HCT116 (cell line): ENCODE measurements around the gene RAI1. TPM values are rescaled to one million over a fixed set of nuclear protein-coding genes. Genes with fewer than 3 reads are reported as not detected.

Experiments used
- ATAC-seq: fragments of 200-7000 bp; cut with Tn5 transposase; 2 replicates; pipeline ENCODE4 v1.9.1; 2020; ENCODE audit warnings: mild to moderate bottlenecking, moderate library complexity
- BruUV-seq: library from RNA; stranded (reverse); fragments of 400-500 nt; replicated peaks from 2 replicates; lab custom pipeline; 2021; lab: Mats Ljungman, UMichigan
- CTCF ChIA-PET: fragments of 300-600 bp; sonication (Branson Sonifier 250); formaldehyde crosslinking; loops from one replicate; lab custom pipeline; 2021; ENCODE audit warnings: antibody characterized with exemption; lab: Charles Lee
- POLR2A ChIA-PET: fragments of 300-600, 350-600 bp; sonication (Branson Sonifier 250); formaldehyde crosslinking; loops from one replicate; lab custom pipeline; 2021; ENCODE audit warnings: antibody characterized with exemption; lab: Charles Lee
- RAD21 ChIA-PET, 2 experiments: fragments of 300-600 bp; sonication (Branson Sonifier 250); formaldehyde crosslinking; loops; one replicate each; lab custom pipeline; 2023; ENCODE audit warnings: low total read pairs in 2 of 2; ENCODE audit not compliant: uncharacterized antibody in 2 of 2, unreplicated experiment in 2 of 2, low non-redundant PET in 1 of 2; lab: Charles Lee
- DNase-seq: peaks from one replicate; pipeline ENCODE4 v3.0.0-alpha.2; 2010; ENCODE audit warnings: low read depth, low spot score
- H2AFZ ChIP-seq: fragments of 200-600 bp; shearing (Covaris generic), sonication (generic); 2 replicates; pipeline ENCODE4 v1.6.1; 2017; ENCODE audit warnings: low read depth, mixed run types, mixed read lengths, antibody characterized with exemption, low read length; ENCODE audit not compliant: poor library complexity, severe bottlenecking
- H3K27ac ChIP-seq: 2 replicates; pipeline ENCODE4 v1.5.1; 2012; ENCODE audit warnings: low read depth, low read length
- H3K27me3 ChIP-seq: fragments of 200-600 bp; sonication (generic); 2 replicates; pipeline ENCODE4 v1.6.1; 2016; ENCODE audit warnings: mixed run types, low read length, mixed read lengths; ENCODE audit not compliant: insufficient read depth
- H3K36me3 ChIP-seq, 2 experiments: fragments of 200-500 bp in 1 of 2; fragments of 200-600 bp in 1 of 2; sonication (Bioruptor generic) in 1 of 2; sonication (generic) in 1 of 2; 2 replicates each; pipeline versions ENCODE4 v1.5.1 to v1.6.1; 2014 to 2016; ENCODE audit warnings: low read length in 2 of 2, inconsistent platforms in 1 of 2, mixed read lengths in 1 of 2, mixed run types in 1 of 2; ENCODE audit not compliant: insufficient read depth in 2 of 2, control insufficient read depth in 1 of 2
- H3K4me1 ChIP-seq, 2 experiments: fragments of 200-600 bp in 1 of 2; sonication (generic) in 1 of 2; 2 replicates each; pipeline versions ENCODE4 v1.5.1 to v1.6.1; 2012 to 2017; ENCODE audit warnings: low read length in 2 of 2, inconsistent platforms in 1 of 2, mild to moderate bottlenecking in 1 of 2, mixed read lengths in 1 of 2, mixed run types in 1 of 2, moderate library complexity in 1 of 2; ENCODE audit not compliant: insufficient read depth in 2 of 2, control insufficient read depth in 1 of 2
- H3K4me2 ChIP-seq: fragments of 200-600 bp; sonication (generic); 2 replicates; pipeline ENCODE4 v1.6.1; 2017; ENCODE audit warnings: mixed run types, low read length, mixed read lengths
- H3K4me3 ChIP-seq, 2 experiments: fragments of 200-600 bp in 1 of 2; sonication (generic) in 1 of 2; replicated peaks in 1 of 2; 2 replicates each; pipeline ENCODE4 v1.5.1; 2011 to 2016; ENCODE audit warnings: low read length in 2 of 2, control low read depth in 1 of 2, low read depth in 1 of 2, mild to moderate bottlenecking in 1 of 2, mixed read lengths in 1 of 2, mixed run types in 1 of 2
- H3K79me2 ChIP-seq: fragments of 200-600 bp; sonication (generic); 2 replicates; pipeline ENCODE4 v1.6.1; 2017; ENCODE audit warnings: mild to moderate bottlenecking, mixed run types, low read length, moderate library complexity, mixed read lengths; ENCODE audit not compliant: insufficient read depth
- H3K9ac ChIP-seq: fragments of 200-600 bp; sonication (generic); 2 replicates; pipeline ENCODE4 v1.6.1; 2016; ENCODE audit warnings: low read length, mixed read lengths
- H3K9me2 ChIP-seq: fragments of 200-600 bp; sonication (generic), shearing (Covaris generic); 2 replicates; pipeline ENCODE4 v1.6.1; 2017; ENCODE audit warnings: mixed run types, mild to moderate bottlenecking, moderate library complexity; ENCODE audit not compliant: insufficient read depth
- H3K9me3 ChIP-seq, 2 experiments: fragments of 200-500 bp in 1 of 2; fragments of 200-600 bp in 1 of 2; sonication (Bioruptor generic) in 1 of 2; sonication (generic) in 1 of 2; 2 replicates each; pipeline ENCODE4 v1.6.1; 2014 to 2017; ENCODE audit warnings: low read length in 2 of 2, mixed read lengths in 2 of 2, inconsistent platforms in 1 of 2, low read depth in 1 of 2, mild to moderate bottlenecking in 1 of 2, mixed run types in 1 of 2, moderate library complexity in 1 of 2; ENCODE audit not compliant: control insufficient read depth in 1 of 2, insufficient read depth in 1 of 2
- H4K20me1 ChIP-seq: fragments of 200-600 bp; sonication (generic), shearing (Covaris generic); 2 replicates; pipeline ENCODE4 v1.6.1; 2017; ENCODE audit warnings: mixed run types, mild to moderate bottlenecking, moderate library complexity; ENCODE audit not compliant: insufficient read depth
- CEBPB ChIP-seq: IDR thresholded peaks from 2 replicates; pipeline ENCODE4 v1.6.1; 2012; ENCODE audit warnings: low read depth
- POLR2AphosphoS5 ChIP-seq: IDR thresholded peaks from 2 replicates; pipeline ENCODE4 v1.6.1; 2011; ENCODE audit warnings: mild to moderate bottlenecking, low read depth, low read length, moderate library complexity
- SIN3A ChIP-seq: IDR thresholded peaks from 2 replicates; pipeline ENCODE4 v1.6.1; 2012; ENCODE audit warnings: low read depth
- intact Hi-C: fragments of 100-400 bp; cut with micrococcal nuclease; formaldehyde crosslinking; loops from 2 replicates; pipeline ENCODE4 v1.10.0; 2022
- total RNA-seq: library from RNA; stranded (reverse); gene quantifications from one replicate; pipeline ENCODE4 v1.2.1, GENCODE V29; 2021; ENCODE audit not compliant: unreplicated experiment

Gene RAI1
- total RNA-seq, 1 experiment from 2014 or later, result 38.5 TPM

GRCh38 chr17:17818088-17818526, 136.8 kb downstream of the RAI1 start:
- DNase-seq (no peak), ATAC-seq (peak; percentile 58)
- TF ChIP-seq CEBPB (no peak), POLR2AphosphoS5 (peak; percentile 40; the same call in 1 of the 2 replicates)
- BruUV-seq, result no TSS peak
- H3K9ac ChIP-seq, result no peak overlapping the region
- H3K4me1 ChIP-seq, result peaks cover 50 to 51% of the 10 kb centered on the region in 2 experiments
- peak overlapping the region; percentile 5; the same call in 1 of the 2 replicates for H3K4me2 ChIP-seq
- ChIA-PET CTCF (no interaction called here), RAD21 (interaction anchor here in 1 of 2 experiments (1.2 kb wide), 1 partner anchor 42 kb away, joined by 3 read pairs; no protein-coding TSS in a partner anchor), POLR2A (interaction anchor here (1.0 to 1.5 kb wide), 3 partner anchors 18 to 23 kb away, joined by 3 to 8 read pairs (median 4); partner anchors contain the start of gene SREBF1)
- intact Hi-C loops, result no loop called here
- H2AFZ ChIP-seq, result no peak overlapping the region
- H3K9me2 ChIP-seq, result no peaks in the 10 kb centered on the region
- H3K79me2 ChIP-seq, result peaks cover 63% of the 10 kb centered on the region
- H3K27ac ChIP-seq, result peak overlapping the region; percentile 83
- peaks cover 30 to 69% of the 10 kb centered on the region in 2 experiments for H3K36me3 ChIP-seq
- H4K20me1 ChIP-seq, result no peaks in the 10 kb centered on the region; the same call in 1 of the 2 replicates
- no peaks in the 10 kb centered on the region for H3K27me3 ChIP-seq
- no peak overlapping the region for H3K4me3 ChIP-seq
- no peaks in the 10 kb centered on the region for H3K9me3 ChIP-seq

DNA sequence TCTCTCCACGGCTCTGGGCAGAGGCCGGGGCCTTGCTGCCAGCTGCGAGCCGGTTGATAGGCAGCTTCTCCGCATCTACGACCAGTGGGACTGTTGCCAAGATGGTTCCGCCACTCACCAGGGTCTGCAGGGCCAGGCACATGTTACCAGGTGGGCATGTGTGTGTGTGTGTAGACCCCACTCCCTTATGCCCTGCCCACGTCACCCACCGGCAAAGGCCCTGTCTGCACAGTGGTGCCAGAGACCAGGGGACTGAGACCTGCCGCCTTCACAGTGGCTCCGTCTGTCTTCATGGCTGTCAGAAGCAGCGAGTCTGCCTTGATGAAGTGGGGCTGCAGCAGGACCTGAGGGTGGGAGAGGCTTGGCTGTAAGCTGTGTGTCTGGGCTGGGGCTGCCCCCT, 137.9 kb downstream of the RAI1 start:
- Histone ChIP-seq H2AFZ (no peak overlapping the region), H3K9ac (peak overlapping the region; percentile 59; the same call in 1 of the 2 replicates), H3K4me2 (peak overlapping the region; percentile 75), H3K79me2 (peaks cover 71% of the 10 kb centered on the region), H4K20me1 (no peaks in the 10 kb centered on the region; the same call in 1 of the 2 replicates), H3K27ac (peak overlapping the region; percentile 83; the same call in 1 of the 2 replicates), H3K9me3 (no peaks in the 10 kb centered on the region), H3K36me3 (peaks cover 30 to 64% of the 10 kb centered on the region in 2 experiments), H3K9me2 (no peaks in the 10 kb centered on the region), H3K4me3 (no peak overlapping the region), H3K27me3 (no peaks in the 10 kb centered on the region), H3K4me1 (peaks cover 55 to 59% of the 10 kb centered on the region in 2 experiments)
- POLR2A ChIA-PET, result interaction anchor here (1.5 kb wide), 1 partner anchor 17 kb away, joined by 8 read pairs; the partner anchor contains the start of gene SREBF1
- intact Hi-C loops, result no loop called here
- TF ChIP-seq SIN3A, result no peak
- ATAC-seq, result no peak
- CTCF ChIA-PET, result no interaction called here
- DNase-seq, result no peak
- no TSS peak for BruUV-seq
- RAD21 ChIA-PET, result no interaction called here
